GM12878 (cell line): Measurements from ENCODE around the gene CMSS1. TPM values are rescaled to one million over a fixed set of nuclear protein-coding genes. Genes with fewer than 3 reads are reported as not detected.

Source experiments
- ATAC-seq: fragments of 200-7000 bp; cut with Tn5 transposase; 3 replicates; pipeline ENCODE4 v1.9.1; 2020; ENCODE audit warnings: mild to moderate bottlenecking, moderate library complexity
- BruUV-seq: library from RNA; stranded (reverse); fragments of 400-500 nt; replicated peaks from 2 replicates; lab custom pipeline; 2021; lab: Mats Ljungman, UMichigan
- CTCF ChIA-PET: fragments of 300-600 bp; sonication (Branson Sonifier 250); formaldehyde crosslinking; extraction: SDS; loops from one replicate; lab custom pipeline; 2021; ENCODE audit warnings: inconsistent platforms; lab: Yijun Ruan, JAX
- POLR2A ChIA-PET: fragments of 350-600 bp; formaldehyde crosslinking; extraction: SDS; loops from one replicate; lab custom pipeline; 2021; ENCODE audit warnings: inconsistent platforms; lab: Charles Lee
- RAD21 ChIA-PET: fragments of 300-600 bp; sonication (Branson Sonifier 250); formaldehyde crosslinking; loops from one replicate; lab custom pipeline; 2023; ENCODE audit warnings: antibody characterized with exemption; ENCODE audit not compliant: unreplicated experiment; lab: Charles Lee
- SMC1A ChIA-PET: fragments of 300-600 bp; sonication (Branson Sonifier 250); formaldehyde crosslinking; loops from one replicate; lab custom pipeline; 2023; ENCODE audit not compliant: unreplicated experiment, uncharacterized antibody; lab: Charles Lee
- DNase-seq: peaks from one replicate; pipeline ENCODE4 v3.0.0-alpha.2; 2011; ENCODE audit warnings: low read depth, low spot score
- FAIRE-seq: peaks from 3 replicates; lab custom pipeline; 2011; peaks lifted over from hg19 to GRCh38; lab: Jason Lieb, UNC
- H2AFZ ChIP-seq: 2 replicates; pipeline ENCODE4 v1.6.0; 2011; ENCODE audit warnings: low read depth, low read length, control low read depth; ENCODE audit not compliant: control insufficient read depth
- H3K27ac ChIP-seq: 2 replicates; pipeline ENCODE4 v1.5.1; 2011; ENCODE audit warnings: control low read depth; ENCODE audit not compliant: control insufficient read depth, insufficient read depth
- H3K27me3 ChIP-seq, 2 experiments: replicated peaks in 1 of 2; 2 replicates each; pipeline versions ENCODE4 v1.6.0 to v1.6.1; 2011; ENCODE audit warnings: low read length in 1 of 2; ENCODE audit not compliant: control insufficient read depth in 2 of 2, insufficient read depth in 2 of 2
- H3K36me3 ChIP-seq, 2 experiments: 2 replicates each; pipeline ENCODE4 v1.5.1; 2011; ENCODE audit warnings: low read length in 1 of 2; ENCODE audit not compliant: control insufficient read depth in 2 of 2, insufficient read depth in 2 of 2
- H3K4me1 ChIP-seq: 2 replicates; pipeline ENCODE4 v1.6.1; 2011; ENCODE audit warnings: mild to moderate bottlenecking, low read length, moderate library complexity, mixed read lengths; ENCODE audit not compliant: control insufficient read depth, insufficient read depth
- H3K4me2 ChIP-seq: 2 replicates; pipeline ENCODE4 v1.6.0; 2011; ENCODE audit warnings: control low read depth; ENCODE audit not compliant: control insufficient read depth, insufficient read depth
- H3K4me3 ChIP-seq: fragments of 200-600 bp; sonication (generic); 2 replicates; pipeline ENCODE4 v1.5.1; 2016
- H3K79me2 ChIP-seq: 2 replicates; pipeline ENCODE4 v1.6.0; 2011; ENCODE audit warnings: low read length; ENCODE audit not compliant: control insufficient read depth, insufficient read depth
- H3K9ac ChIP-seq: 2 replicates; pipeline ENCODE4 v1.8.0; 2011; ENCODE audit warnings: low read length, control low read depth, mixed read lengths; ENCODE audit not compliant: control insufficient read depth, insufficient read depth
- H3K9me3 ChIP-seq: replicated peaks from 3 replicates; pipeline ENCODE4 v1.5.1; 2011; ENCODE audit warnings: mild to moderate bottlenecking, low read length; ENCODE audit not compliant: control insufficient read depth, insufficient read depth
- H4K20me1 ChIP-seq: 2 replicates; pipeline ENCODE4 v1.6.0; 2011; ENCODE audit not compliant: control insufficient read depth, insufficient read depth
- ATF3 ChIP-seq: IDR thresholded peaks from 2 replicates; pipeline ENCODE4 v1.6.1; 2011; ENCODE audit warnings: low read depth, mild to moderate bottlenecking, low read length, moderate library complexity, borderline replicate concordance; ENCODE audit errors: extremely low read depth
- CHD4 ChIP-seq: fragments of 200-600 bp; sonication (generic); IDR thresholded peaks from 2 replicates; pipeline ENCODE4 v1.6.1; 2016; ENCODE audit warnings: mild to moderate bottlenecking
- CREM ChIP-seq: IDR thresholded peaks from 2 replicates; pipeline ENCODE4 v1.6.1; 2014; ENCODE audit warnings: antibody characterized with exemption, low read depth
- ESRRA ChIP-seq: IDR thresholded peaks from 2 replicates; pipeline ENCODE4 v1.6.1; 2012; ENCODE audit warnings: mild to moderate bottlenecking, low read length, improper control_type of control experiment
- IRF5 ChIP-seq: fragments of 450-650 bp; IDR thresholded peaks from 2 replicates; pipeline ENCODE4 v1.6.1; 2017; ENCODE audit warnings: borderline replicate concordance
- MYC ChIP-seq: IDR thresholded peaks from 2 replicates; pipeline ENCODE4 v1.6.1; 2011; ENCODE audit warnings: mild to moderate bottlenecking, low read length, moderate library complexity, inconsistent platforms; ENCODE audit not compliant: insufficient read depth, insufficient replicate concordance, insufficient read length, severe bottlenecking
- NBN ChIP-seq: fragments of 450-650 bp; IDR thresholded peaks from 2 replicates; pipeline ENCODE4 v1.6.1; 2016
- PKNOX1 ChIP-seq: fragments of 450-650 bp; IDR thresholded peaks from 2 replicates; pipeline ENCODE4 v1.6.1; 2016; ENCODE audit warnings: mild to moderate bottlenecking
- PML ChIP-seq: IDR thresholded peaks from 2 replicates; pipeline ENCODE4 v1.6.1; 2012; ENCODE audit warnings: low read length, inconsistent platforms
- POLR2AphosphoS2 ChIP-seq: IDR thresholded peaks from 2 replicates; pipeline ENCODE4 v1.6.1; 2011; ENCODE audit warnings: low read depth, mild to moderate bottlenecking, low read length, improper control_type of control experiment, moderate library complexity
- PRDM15 ChIP-seq: fragments of 450-650 bp; formaldehyde crosslinking; IDR thresholded peaks from 2 replicates; pipeline ENCODE4 v1.4.0; 2020; ENCODE audit warnings: mild to moderate bottlenecking, moderate library complexity
- RAD21 ChIP-seq: IDR thresholded peaks from 2 replicates; pipeline ENCODE4 v1.6.1; 2011; ENCODE audit warnings: mild to moderate bottlenecking, low read depth, low read length, moderate library complexity; ENCODE audit not compliant: insufficient read depth
- RELA ChIP-seq: fragments of 450-650 bp; IDR thresholded peaks from 2 replicates; pipeline ENCODE4 v1.8.0; 2014; ENCODE audit warnings: borderline replicate concordance; ENCODE audit not compliant: partially characterized antibody
- TAF1 ChIP-seq: IDR thresholded peaks from 2 replicates; pipeline ENCODE4 v1.6.1; 2011; ENCODE audit warnings: mild to moderate bottlenecking, low read depth, low read length, borderline replicate concordance
- YY1 ChIP-seq: IDR thresholded peaks from 2 replicates; pipeline ENCODE4 v1.6.1; 2011; ENCODE audit warnings: low read depth, mild to moderate bottlenecking, low read length
- ZSCAN29 ChIP-seq: fragments of 450-650 bp; IDR thresholded peaks from 2 replicates; pipeline ENCODE4 v1.6.1; 2017; ENCODE audit warnings: mild to moderate bottlenecking, moderate library complexity
- in situ Hi-C: fragments of 300-500 bp; cut with MboI; formaldehyde crosslinking; loops from 9 replicates; pipeline ENCODE4 v1.14.3; 2018; ENCODE audit warnings: mixed read lengths
- intact Hi-C: fragments of 100-400 bp; cut with micrococcal nuclease; formaldehyde crosslinking; loops from one replicate; pipeline ENCODE4 v1.14.2; 2022; ENCODE audit not compliant: unreplicated experiment
- polyA plus RNA-seq, 11 experiments: library from polyadenylated mRNA; depleted of rRNA in 4 of 11; unstranded in 6 of 11; stranded (reverse) in 5 of 11; fragments of >200 nt; fragmentation: Nextera tagmentation in 4 of 11; fragmentation: Illumina TruSeq in 1 of 11; extraction: Ambion mirVana in 4 of 11; extraction: Trizol in 1 of 11; gene quantifications; 1 replicate in 1 of 11; 2 replicates in 10 of 11; pipeline versions ENCODE4 v1.2.1 to v1.2.3, GENCODE V29; 2011 to 2016; ENCODE audit warnings: inconsistent platforms in 2 of 11, missing spikeins in 2 of 11, low read depth in 1 of 11
- total RNA-seq, 4 experiments: library from RNA; depleted of rRNA in 3 of 4; stranded (reverse); fragments of >200 nt in 3 of 4; fragmentation: Illumina TruSeq in 1 of 4; extraction: Trizol in 1 of 4; gene quantifications; 2 replicates each; pipeline versions ENCODE4 v1.2.1 to v1.2.3, GENCODE V29; 2013 to 2021

CMSS1 gene
- total and polyA plus RNA-seq, 10 of the 15 experiments (the other 5 are each of a cell fraction or from before 2014, with no cell fraction given), result 31.0 to 118 (median 70.1) TPM

GRCh38 chr3:100089812-100090668 lies 272.4 kb downstream of the CMSS1 start (continued):
- TF ChIP-seq PML (no peak), RAD21 (peak; percentile 67), YY1 (no peak), CREM (no peak), POLR2AphosphoS2 (no peak)

- Histone ChIP-seq H3K4me1 (peaks cover 18% of the 10 kb centered on the region), H3K9me3 (no peaks in the 10 kb centered on the region), H3K9ac (no peak overlapping the region), H3K27me3 (no peaks in the 10 kb centered on the region), H2AFZ (no peak overlapping the region), H4K20me1 (no peaks in the 10 kb centered on the region), H3K27ac (no peak overlapping the region), H3K79me2 (no peaks in the 10 kb centered on the region), H3K36me3 (no peaks in the 10 kb centered on the region), H3K4me3 (no peak overlapping the region), H3K4me2 (no peak overlapping the region)
- ChIA-PET SMC1A (interaction anchor here (1.0 to 4.2 kb wide), 9 partner anchors 11 to 259 kb away, joined by 3 to 31 read pairs (median 8); no protein-coding TSS in a partner anchor), RAD21 (interaction anchor here (0.6 to 1.9 kb wide), 5 partner anchors 8 to 259 kb away, joined by 3 to 12 read pairs (median 4); no protein-coding TSS in a partner anchor), POLR2A (interaction anchor here (0.7 kb wide), 1 partner anchor 35 kb away, joined by 9 read pairs; no protein-coding TSS in a partner anchor), CTCF (interaction anchor here (0.9 to 3.8 kb wide), 8 partner anchors 14 to 259 kb away, joined by 3 to 26 read pairs (median 10); no protein-coding TSS in a partner anchor)
- FAIRE-seq (no peak), DNase-seq (no peak), ATAC-seq (peak; percentile 15)
- no TSS peak for BruUV-seq
- intact Hi-C loops, result no loop called here
- in situ Hi-C loops, result no loop called here
- TF ChIP-seq CHD4 (no peak), PRDM15 (CRISPR knock-in tag) (no peak), RELA (no peak), PKNOX1 (no peak), MYC (no peak), ESRRA (no peak), NBN (no peak), ZSCAN29 (no peak), TAF1 (no peak), YY1 (no peak), ATF3 (no peak), IRF5 (no peak)
These were observed 273.0 kb downstream of the CMSS1 start for GRCh38 chr3:100090669-100091005.
